Glomerular visceral epithelial cell (primary cell): ENCODE measurements around the gene CACNA1D.

Experiments used
- DNase-seq: peaks from one replicate; pipeline ENCODE4 v3.0.0-alpha.2; 2016; ENCODE audit errors: extremely low spot score

Gene CACNA1D

DNA sequence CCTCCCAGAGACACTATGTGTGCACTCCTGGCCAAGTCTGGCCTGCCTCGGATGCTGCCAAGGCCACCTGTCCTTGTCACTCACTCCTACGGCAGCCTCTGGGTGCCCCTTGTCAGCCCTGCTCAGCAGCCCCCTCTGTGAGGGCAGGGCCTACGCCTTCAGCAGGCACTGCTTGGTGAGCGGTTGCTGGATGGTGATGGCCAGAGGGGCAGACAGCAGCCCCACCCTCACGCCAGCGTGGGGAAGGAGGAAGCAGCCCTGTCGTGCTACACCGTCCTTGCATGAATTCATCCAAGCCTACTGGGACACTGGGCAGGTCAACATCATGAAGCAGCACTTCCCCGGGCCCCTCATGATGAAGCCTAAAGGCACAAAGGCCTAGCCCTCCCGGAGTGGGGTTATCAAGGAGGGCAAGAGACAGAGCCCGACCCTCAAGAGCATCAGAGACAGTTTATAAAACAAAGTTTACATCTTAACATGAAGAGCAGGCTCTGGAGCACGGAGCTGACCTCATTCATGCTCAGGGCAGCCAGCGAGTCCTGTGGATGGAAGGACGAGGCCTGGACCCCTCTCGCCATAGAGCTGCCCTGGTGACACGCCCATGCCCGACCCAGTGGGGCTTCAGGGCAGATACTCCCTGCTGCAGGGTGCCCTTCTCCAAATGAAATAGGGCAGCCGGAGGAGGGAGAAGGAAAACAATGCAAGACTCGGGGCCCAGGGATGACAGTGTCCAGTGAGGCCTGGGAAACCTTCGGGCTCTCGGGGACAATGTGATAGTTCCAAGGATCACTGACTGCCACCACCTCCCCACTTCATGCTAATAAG is 326.6 kb downstream of the CACNA1D start:
- DNase-seq = no peak

DNA sequence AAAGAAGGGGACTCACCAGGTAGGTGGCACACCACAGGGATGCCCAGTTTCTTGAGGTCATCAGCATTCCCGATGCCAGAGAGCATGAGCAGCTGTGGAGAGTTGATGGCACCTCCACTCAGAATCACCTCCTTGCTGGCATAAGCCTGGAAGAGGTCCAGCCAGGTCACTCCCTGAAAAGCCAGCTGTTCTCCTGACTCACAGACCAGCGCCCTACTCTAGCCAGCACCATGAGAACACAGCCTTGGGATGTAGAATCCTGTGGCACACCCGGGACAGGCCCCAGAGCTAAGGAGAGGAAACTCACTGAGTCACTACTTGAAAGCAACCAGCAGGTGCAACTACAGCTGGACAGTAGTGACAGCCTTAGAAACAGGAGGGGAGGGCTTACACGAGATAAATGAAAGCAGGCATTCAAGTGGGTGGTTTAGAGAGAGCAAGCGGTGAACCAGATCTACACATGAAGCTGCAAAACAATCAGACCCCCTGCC is 327.3 kb downstream of the CACNA1D start:
- peak; percentile 53 for DNase-seq

DNA sequence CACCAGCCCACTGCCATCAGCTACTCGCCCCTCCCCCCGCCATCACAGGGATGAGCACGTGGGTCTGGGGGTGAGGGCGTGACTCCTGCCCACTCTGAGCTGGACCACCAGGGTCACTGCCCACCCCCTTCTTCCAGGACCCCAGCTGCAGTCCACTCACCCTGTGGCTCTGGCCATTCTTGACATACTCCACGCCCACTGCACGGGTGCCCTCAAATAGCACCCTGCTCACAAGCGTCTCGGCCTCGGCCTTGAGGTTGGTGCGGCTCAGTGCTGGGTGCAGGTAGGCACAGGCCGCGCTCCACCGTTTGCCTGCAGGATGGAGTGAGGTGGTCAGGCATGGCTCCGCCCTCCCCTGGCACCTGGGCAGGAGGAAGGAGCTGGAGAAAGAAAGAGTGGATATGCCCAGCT is 327.9 kb downstream of the CACNA1D start:
- no peak for DNase-seq

DNA sequence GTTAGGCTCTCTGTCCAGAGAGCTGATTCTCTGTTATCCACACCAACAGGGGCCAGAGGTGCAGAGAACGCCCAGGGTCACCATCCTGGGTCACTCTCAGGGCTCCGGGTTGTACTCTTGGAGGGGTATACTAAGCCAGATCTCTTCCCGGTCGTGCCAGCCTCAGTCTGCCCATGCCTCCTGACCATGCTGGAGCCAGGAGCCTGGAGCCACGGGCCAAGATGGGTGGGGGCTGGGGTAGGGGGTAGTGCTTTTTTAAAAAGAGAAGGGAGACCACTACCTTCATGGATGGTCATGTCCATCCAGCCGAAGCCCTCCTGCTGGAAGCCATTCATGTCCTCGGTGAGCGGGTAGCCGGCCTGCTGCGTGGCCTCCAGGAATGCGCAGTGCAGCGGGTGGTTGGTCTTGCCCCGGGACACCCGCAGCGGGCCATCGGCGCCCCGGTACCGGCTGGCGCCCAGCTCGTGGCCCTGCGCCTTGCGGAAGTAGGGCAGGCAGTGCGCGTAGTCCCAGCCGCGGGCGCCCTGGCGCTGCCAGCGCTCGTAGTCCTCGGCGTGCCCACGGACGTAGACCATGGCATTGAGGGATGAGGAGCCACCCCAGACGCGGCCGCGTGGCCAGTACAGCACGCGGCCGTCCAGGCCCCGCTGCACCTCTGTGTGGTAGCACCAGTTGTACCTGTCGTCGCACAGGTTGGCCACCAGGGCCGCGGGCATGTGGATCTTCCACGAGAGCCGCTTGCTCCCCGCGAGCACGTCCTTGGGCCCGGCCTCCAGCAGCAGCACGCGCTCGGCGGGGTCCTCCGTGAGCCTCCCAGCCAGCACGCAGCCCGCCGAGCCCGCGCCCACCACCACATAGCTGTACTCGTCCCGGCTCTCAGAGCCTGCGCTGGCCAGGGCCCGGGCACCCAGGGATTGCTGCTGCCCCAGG is 328.9 kb downstream of the CACNA1D start:
- DNase-seq = no peak

DNA sequence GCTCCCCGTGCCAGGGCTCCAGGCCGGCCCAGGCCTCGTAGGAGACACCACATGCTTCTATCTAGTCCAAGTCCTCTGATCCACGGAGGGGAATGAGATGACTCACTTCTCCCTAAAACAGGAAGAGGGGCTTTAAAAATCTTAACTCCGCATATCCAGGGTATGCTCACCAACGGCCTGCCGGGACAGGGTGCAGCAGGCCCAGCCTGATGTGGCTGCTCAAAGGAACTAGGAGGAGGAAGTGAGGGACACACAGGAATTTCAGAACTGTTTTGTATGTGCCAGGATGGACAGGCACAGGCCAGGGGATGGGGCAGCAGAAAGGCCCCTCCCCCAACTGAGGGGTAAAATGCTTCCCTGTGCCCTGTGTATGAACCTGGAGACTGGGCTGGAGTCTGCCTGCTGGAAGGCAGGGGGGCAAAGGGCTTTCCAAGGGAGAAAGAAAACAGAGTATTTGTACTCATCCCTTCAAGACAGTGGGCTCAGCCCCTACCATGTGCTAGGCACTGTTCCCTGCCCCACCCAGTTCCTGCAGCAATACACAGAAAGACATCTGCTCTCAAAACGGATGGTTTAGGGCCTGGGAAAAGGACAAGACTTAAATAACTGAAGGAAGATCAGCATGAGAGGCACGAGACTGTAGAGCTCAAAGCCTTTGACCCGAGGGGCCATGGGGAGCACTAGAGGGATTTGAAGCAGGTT is 329.7 kb downstream of the CACNA1D start:
- no peak for DNase-seq

DNA sequence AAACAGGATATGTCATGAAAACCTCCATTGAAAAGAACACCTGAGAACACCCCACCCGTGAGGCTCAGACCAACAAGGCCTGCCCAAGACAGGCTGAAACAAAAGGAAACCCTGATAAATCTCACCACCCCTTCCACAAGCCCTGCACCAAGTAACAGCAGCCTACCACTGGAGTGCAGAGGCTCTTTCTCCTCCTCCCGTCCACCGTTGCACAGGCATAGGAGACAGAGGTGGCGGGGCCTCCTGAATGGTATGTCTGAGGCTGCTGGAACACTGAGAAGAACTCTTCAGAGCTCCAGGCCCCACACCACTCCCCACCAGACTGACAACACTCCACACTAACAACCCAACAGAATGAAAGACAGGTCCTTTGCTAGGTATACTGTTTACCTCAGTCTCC is 330.4 kb downstream of the CACNA1D start:
- DNase-seq = no peak

DNA sequence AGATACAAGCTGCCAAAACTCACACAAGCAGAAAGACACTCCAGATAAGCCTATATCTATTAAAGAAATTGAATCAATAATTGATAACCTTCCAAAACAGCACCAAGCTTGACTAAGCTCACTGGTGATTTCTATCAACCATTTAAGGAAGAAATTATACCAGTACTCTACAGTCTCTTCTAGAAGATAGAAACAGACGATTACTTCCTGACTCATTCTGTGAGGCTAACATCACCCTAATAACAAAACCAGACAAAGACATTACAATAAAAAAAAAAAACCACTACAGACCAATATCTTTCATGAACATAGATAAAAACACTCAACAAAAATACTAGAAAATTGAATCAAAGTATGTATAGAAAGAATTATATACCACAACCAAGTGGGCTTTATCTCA is 331.6 kb downstream of the CACNA1D start:
- no peak for DNase-seq

DNA sequence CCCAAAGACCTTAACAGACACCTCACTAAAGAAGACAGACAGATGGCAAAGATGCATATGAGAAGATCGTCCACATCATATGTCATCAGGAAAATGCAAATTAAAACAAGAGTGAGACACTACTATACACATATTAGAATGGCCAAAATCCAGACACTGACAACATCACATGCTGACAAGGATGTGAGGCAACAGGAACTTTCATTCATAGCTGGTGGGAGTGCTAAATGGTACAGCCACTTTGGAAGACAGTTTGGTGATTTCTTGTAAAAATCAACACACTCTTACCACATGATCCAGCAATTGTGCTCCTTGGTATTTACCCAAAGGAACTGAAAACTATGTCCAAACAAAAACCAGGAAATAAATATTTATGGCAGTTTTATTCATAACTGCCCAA is 334.2 kb downstream of the CACNA1D start:
- no peak for DNase-seq

DNA sequence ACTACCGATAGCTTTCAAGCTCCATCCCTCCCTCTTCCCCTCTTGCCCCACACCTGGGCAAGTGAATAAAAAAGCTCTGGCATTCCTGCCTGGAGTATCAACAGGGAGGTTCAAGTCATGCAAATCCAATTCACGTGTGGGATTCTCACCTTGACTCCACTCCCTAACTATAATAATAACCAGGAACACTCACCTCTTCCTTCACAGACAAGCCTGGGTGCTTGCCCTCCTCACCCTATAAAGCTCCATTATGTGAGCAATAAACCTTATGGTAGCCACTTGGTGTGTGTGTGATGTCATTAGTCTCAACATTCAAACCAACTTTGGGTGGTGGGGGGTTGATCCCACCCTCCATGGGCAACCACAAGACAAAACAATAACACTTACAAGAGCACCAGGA is 335.2 kb downstream of the CACNA1D start:
- DNase-seq = no peak

DNA sequence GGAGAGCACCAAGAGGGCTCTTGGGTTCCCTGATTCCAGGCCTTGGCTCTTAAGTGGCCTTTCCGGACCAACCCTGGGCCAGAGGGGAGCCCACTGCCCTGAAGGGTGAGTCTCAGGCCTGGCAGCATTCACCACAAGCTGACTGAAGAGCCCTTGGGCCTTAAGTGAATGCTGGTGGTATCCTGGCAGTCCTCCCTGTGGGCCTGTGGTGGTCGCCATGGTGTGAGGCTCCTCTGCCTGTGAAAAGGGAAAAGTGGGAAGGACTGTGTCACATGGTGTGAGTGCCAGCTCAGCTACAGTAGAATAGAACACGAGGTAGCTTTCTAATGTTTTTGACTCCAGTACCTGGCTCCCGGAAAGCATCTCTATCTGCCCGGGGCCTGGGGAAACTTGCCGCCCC is 336.5 kb downstream of the CACNA1D start:
- DNase-seq = no peak

DNA sequence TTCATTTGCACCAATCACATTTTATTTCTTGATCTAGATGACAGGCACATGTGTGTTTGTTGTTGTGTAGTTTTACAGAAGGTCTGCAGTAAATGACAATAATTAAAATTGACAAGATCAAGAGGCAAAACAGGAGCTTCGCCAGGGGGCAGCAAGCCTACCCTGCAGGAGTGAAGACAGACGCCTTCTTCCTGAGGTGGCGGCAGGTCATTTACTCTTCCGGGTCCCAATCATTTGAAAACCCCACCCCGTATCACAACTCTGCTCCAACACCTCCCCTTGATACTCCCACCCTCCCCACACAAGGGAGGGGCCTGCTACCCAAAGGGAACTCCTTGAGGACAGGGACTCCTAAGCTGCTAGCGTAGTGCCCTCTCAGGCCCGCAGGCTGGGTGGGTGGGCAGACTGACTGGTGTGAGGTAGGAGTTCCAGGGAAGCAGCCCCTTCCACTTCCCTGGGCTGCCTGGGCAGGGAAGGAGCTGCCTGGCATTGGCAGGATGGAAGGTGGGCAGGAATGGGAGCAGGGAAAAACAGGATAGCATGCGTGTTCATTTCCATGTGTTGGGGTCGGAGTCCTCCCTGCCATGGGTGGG is 338.7 kb downstream of the CACNA1D start:
- no peak for DNase-seq

DNA sequence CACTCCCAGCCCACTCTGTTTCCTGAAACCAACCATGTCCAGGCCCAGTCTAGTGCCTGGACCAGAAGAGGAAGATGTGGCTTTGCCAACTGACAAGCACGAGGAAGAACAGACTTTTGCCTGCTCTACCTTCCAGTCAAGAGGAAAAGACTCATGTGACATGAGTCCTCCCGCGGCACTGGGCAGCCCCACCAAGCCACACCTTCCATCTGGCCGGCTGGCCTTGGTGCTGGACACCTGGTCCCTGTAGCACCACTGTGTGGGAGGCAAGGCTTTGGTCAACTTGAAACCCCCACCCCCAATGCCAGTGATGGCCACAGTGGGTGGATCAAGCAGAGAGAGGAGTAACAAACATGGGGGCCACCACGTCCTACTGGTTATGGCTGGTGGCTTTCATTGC is 339.3 kb downstream of the CACNA1D start:
- no peak for DNase-seq

DNA sequence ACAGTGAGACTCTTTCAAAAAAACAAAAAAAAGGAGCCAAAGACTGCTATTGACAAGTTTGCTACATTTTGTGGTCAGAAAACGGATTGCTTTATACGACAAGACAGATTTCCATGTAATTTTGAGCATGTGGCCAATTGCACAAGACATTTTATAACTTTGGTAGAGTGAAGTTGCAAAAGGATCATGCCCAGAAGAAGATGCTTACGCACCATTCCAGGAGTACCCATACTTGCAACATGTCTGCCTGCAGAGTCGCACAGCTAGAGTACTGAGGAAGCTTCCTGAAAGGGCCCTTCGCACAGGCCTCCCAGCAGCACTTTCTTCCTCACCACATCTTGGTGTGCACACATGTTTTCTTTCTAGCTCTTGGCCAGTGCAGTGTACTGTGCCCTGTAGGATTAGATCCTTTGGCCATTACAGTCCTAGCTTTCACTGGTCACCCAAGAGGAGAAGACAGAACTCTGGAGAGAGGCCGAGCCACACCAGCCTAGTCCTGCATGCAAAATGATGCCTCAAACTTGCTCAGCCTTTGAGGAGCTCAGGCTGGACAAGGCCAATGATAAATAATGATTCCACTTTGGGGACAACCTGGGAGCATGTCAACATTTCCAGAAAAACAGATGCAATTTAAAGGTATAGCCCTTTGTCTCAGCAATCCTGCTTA is 340.2 kb downstream of the CACNA1D start:
- no peak for DNase-seq

DNA sequence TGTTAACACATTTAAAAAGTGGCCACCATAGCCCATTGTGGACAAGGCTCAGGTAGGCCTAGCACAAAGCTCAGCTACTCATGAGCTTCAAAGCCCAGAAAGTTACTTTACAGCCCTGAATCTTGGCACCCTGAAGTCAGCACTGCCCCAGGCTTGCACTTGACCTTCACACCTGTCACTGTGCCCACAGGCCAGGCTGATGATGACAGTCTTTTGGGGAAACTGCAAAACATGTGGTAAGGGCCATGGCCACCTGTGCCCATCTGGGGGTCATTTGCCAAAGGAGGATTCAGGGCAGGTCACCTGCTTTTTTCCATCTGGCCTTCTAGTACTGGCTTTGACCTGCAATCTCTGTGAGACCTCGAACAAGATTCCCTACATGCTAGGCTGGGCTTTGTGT is 340.8 kb downstream of the CACNA1D start:
- no peak for DNase-seq

DNA sequence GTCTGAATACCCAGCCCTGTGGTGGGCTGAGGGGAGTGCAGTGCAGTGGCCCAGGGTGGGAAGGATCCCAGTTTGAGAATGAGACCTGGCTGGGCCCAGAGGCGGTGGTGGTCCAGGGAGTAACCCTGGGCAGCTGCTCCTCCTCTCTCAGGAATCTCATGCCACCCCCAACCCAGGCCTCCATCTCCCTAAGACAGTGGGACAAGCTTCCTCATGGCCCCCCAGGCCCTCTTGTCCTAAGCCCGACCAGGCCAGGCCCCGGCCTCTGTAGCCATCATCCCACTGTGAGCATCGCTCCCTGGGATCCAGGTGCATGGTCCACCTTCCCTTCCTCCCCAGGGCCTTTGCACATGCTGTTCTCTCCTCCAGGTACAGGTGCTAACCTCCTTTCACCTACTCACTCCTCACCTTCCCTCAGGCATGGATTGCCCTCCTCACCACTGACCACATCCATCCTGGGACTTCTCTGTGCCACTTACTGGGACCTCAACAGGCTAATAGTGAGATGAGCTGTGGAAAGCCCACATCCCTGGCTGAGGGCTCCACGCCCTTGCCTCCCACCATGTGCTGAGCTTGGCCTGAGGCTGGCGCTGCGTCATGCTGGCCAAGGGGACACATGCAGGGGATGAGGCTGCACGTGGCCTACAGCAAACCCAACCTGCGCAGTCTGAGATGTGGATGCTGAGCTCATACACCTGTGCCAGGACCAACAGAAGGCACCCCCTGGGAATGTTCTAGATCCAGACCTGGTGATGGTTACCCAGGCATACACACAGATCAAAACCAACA is 341.9 kb downstream of the CACNA1D start:
- no peak for DNase-seq

DNA sequence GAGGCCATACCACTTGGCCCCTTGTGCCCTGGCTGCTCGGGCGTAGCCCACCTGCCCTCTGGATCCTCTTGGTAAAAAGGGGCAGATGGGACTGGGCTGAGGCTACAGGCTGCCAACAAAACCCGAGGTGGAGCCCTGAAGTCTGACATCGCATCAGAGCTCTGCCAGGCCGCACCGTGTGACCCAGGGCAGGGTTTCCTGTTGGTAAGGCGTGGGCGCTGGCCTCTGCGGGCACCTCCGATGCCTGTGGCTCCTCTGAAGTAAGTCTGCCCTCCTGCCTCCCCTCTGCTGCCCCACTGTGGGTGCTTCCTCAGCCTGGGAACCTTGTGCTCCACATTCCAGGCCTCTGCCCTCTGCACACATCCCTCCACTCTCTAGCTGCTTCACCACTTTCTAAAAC is 342.9 kb downstream of the CACNA1D start:
- no peak for DNase-seq

DNA sequence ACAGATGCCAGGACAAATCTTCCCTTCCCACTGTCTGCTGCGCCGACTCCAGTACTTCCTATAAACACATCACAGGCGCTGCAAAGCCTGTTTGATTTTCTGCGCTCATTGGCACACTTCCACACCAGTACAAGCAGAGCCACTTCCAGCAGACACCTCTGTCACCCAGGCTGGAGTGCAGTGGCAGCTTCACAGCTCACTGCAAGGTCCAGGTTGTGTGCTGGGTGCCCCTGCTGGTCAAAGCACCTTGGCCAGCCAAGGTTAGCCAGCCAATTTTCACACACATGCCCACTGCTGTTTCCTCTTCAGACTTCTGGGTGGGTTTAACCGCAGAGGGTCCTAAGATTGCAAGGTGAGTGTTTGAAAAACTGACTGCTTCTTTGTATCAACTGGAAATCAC is 346.9 kb downstream of the CACNA1D start:
- DNase-seq = no peak

DNA sequence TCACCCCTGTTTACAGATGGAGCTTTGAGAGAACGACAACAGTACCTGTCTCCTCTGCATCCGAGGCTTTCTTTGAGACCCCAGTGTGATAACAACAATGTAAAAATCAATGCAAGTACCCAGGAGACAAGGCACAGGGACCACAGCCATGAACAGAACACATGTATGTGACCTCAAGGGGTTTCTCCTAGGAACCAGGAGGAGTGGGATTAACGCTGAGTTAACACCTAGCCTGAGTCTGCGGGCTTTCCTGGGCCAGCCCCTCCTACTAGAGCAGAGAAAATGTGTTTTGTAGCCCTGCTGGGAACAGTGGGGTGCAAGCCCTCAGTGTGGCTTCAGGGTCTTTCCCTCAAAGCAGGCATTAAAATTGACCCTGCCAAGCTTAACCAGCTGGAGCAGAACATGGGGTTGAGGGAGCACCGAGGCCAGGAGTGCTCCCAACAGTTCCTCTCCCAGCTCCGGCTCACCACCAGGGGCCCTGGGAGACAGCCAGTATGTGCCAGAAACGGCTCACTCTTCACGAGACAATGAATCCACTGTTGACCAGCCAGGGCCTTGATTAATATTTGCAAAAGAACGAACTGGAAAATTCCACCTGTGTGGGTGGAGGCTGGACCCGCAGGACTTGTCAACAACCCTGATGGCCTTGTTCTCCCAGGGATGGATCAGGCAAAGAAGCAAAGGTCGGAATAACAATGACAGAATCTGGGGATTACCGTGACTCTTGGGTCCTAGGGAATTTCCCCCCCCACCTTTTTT is 348.2 kb downstream of the CACNA1D start:
- no peak for DNase-seq
